Inferior parietal cortex (tissue), 1 donor: ENCODE measurements around the gene BIRC3.
"Not testable (repeated sequence)": the region's sequence is repeated elsewhere in the genome, so short reads cannot be mapped to it uniquely, and the experiment has no call there.

Experiments used
- DNase-seq: peaks from one replicate; pipeline ENCODE4 v3.0.0-alpha.2; 2016; ENCODE audit errors: extremely low spot score

BIRC3 gene

GRCh38 chr11:102295045-102295444 is 22.2 kb upstream of the BIRC3 start:
- no peak for DNase-seq

GRCh38 chr11:102296757-102297156 is 20.5 kb upstream of the BIRC3 start:
- not testable (repeated sequence) for DNase-seq

GRCh38 chr11:102300837-102301236 is 16.4 kb upstream of the BIRC3 start:
- not testable (repeated sequence) for DNase-seq

- no peak for DNase-seq
Measured at GRCh38 chr11:102302241-102302640, 15.0 kb upstream of the BIRC3 start.

GRCh38 chr11:102304686-102305085 is 12.6 kb upstream of the BIRC3 start:
- DNase-seq = no peak

- DNase-seq = no peak
Measured at GRCh38 chr11:102305352-102306047, 11.8 kb upstream of the BIRC3 start.

- DNase-seq = no peak
Measured at GRCh38 chr11:102306048-102306597, 11.2 kb upstream of the BIRC3 start.

GRCh38 chr11:102306817-102307726 is 10.2 kb upstream of the BIRC3 start:
- no peak for DNase-seq

GRCh38 chr11:102307727-102308038 is 9.6 kb upstream of the BIRC3 start:
- DNase-seq = no peak

- no peak for DNase-seq
Measured at GRCh38 chr11:102309621-102310541, 7.4 kb upstream of the BIRC3 start.

GRCh38 chr11:102312667-102313066 is 4.6 kb upstream of the BIRC3 start:
- no peak for DNase-seq

- DNase-seq = no peak
Measured at GRCh38 chr11:102313238-102313940, 3.9 kb upstream of the BIRC3 start.

- DNase-seq = no peak
Measured at GRCh38 chr11:102314784-102315183, 2.5 kb upstream of the BIRC3 start.

GRCh38 chr11:102316346-102316904 is 859 bp upstream of the BIRC3 start:
- no peak for DNase-seq

- DNase-seq = no peak
Measured at GRCh38 chr11:102317768-102318103, 452 bp downstream of the BIRC3 start.

GRCh38 chr11:102318469-102318868 is 1.2 kb downstream of the BIRC3 start:
- DNase-seq = no peak

GRCh38 chr11:102319544-102319943 is 2.3 kb downstream of the BIRC3 start:
- DNase-seq = no peak

GRCh38 chr11:102320188-102320587 is 2.9 kb downstream of the BIRC3 start:
- DNase-seq = no peak

- DNase-seq = no peak
Measured at GRCh38 chr11:102320679-102321078, 3.4 kb downstream of the BIRC3 start.

GRCh38 chr11:102322560-102322959 is 5.3 kb downstream of the BIRC3 start:
- DNase-seq = no peak
